ENCODE measurements around the gene PTAFR.

The PTAFR gene

DNA sequence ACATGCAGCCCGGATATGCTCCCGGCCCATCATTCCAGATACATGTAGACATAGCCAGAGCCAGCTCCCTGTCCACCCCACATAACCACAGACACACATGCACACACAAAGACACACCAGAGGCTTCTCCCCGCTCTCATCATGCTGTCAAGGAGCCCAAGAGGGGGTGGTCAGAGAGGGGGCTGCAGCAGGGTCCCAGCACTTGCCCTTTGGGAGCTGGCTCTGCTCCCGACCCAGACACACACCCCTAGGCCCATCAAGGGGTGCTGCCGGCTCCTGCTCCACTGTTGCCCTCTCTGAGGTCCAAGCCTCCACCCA, 2.6 kb downstream of the PTAFR start:
- no peaks in the 10 kb centered on the region for H3K36me3 ChIP-seq (ENCODE audit: control insufficient read depth in 2 of 2, insufficient read depth in 2 of 2, low read length in 2 of 2)
- peak overlapping the region; percentile 61 to 69 for H3K27ac ChIP-seq (ENCODE audit: low read depth in 2 of 2, low read length in 2 of 2)
- H3K4me3 ChIP-seq (ENCODE audit: low read length in 2 of 2), result peak overlapping the region in 1 of 2 donors; percentile 42
- H3K9ac ChIP-seq (ENCODE audit: low read depth in 1 of 2, low read length in 2 of 2), result peak overlapping the region; percentile 13 to 48
- no peaks in the 10 kb centered on the region for H3K9me3 ChIP-seq (ENCODE audit: control insufficient read depth in 2 of 2, low read length in 2 of 2)
- peaks cover 27 to 28% of the 10 kb centered on the region in 2 donors for H3K4me1 ChIP-seq (ENCODE audit: control insufficient read depth in 2 of 2, insufficient read depth in 2 of 2, low read length in 2 of 2)
- no peaks in the 10 kb centered on the region for H3K27me3 ChIP-seq (ENCODE audit: control insufficient read depth in 2 of 2, insufficient read depth in 2 of 2, low read length in 2 of 2)

DNA sequence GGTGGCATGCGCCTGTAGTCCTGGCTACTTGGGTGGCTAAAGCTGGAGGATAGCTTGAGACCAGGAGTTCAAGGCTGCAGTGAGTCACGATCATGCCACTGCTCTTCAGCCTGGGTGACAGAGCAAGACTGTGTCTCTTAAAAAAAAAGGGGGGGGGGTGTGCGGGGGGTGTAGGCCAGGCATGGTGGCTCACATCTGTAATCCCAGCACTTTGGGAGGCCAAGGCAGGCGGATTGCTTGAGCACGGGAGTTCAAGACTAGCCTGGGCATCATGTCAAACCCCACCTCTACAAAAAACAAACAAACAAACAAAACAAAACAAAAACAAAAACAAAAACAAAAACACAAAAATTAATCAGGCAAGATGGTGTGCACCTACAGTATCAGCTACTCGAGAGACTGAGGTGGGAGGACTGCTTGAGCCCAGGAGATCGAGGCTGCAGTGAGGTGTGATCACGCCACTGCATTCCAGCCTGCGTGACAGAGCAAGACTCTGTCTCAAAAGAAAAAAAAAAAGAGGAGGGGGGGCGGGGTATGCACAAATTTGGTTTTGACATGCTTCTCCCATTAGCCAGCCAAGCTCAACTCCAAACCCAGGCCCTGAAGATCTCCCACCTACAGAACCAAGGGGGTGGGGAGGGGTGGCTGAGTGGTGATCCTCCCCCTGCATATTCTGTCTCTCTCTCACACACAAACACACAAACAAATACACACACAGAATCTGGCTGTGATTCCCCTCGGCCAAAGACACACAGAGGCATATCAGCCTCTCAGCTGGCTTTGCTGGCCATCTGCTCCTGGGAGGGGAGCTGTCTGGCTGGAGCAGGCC, 3.1 kb downstream of the PTAFR start:
- peak overlapping the region; percentile 61 to 69 for H3K27ac ChIP-seq (ENCODE audit: low read depth in 2 of 2, low read length in 2 of 2)
- peak overlapping the region; percentile 13 to 24 for H3K9ac ChIP-seq (ENCODE audit: low read depth in 1 of 2, low read length in 2 of 2)
- peaks cover 27 to 28% of the 10 kb centered on the region in 2 donors for H3K4me1 ChIP-seq (ENCODE audit: control insufficient read depth in 2 of 2, insufficient read depth in 2 of 2, low read length in 2 of 2)
- H3K9me3 ChIP-seq (ENCODE audit: control insufficient read depth in 2 of 2, low read length in 2 of 2), result no peaks in the 10 kb centered on the region
- H3K4me3 ChIP-seq (ENCODE audit: low read length in 2 of 2), result peak overlapping the region in 1 of 2 donors; percentile 42
- no peaks in the 10 kb centered on the region for H3K36me3 ChIP-seq (ENCODE audit: control insufficient read depth in 2 of 2, insufficient read depth in 2 of 2, low read length in 2 of 2)
- H3K27me3 ChIP-seq (ENCODE audit: control insufficient read depth in 2 of 2, insufficient read depth in 2 of 2, low read length in 2 of 2), result no peaks in the 10 kb centered on the region

DNA sequence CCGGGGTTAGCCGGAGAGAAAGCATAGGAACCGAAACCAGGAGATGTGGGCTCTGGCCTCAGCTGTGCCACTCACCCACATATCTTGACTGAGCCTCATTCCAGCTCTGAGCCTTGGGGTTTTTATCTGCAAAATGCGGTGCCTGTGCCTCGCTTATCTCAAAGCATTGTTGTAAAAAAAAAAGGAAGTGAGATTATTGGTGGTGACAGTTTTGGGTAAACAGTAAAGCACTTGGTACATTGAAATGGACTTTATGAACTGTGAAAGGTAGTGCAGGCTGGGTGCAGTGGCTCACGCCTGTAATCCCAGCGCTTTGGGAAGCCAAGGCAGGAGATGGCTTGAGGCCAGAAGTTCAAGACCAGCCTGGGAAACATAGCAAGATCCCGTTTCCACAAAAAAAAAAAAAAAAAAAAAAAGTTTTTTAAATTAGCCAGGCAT, 3.8 kb downstream of the PTAFR start:
- H3K27ac ChIP-seq (ENCODE audit: low read depth in 2 of 2, low read length in 2 of 2), result peak overlapping the region; percentile 61 to 69

DNA sequence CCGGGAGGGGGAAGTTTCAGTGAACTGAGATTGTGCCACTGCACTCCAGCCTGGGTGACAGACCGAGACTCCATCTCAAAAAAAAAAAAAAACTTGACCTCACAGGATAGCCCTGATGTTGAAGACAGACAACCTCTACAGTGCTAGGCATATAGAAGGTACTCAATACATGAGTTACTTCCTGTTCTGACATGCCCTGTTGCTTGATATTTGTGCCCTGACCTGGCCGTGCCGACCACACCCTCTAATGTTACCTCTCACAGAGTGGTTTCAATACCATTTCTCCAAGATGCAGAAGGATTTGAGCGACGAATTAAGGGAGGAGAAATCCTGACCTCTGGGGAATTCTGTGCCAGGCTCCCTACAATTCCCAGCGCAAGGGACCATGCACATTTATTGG, 5.2 kb downstream of the PTAFR start:
- peak overlapping the region in 1 of 2 donors; percentile 69 for H3K27ac ChIP-seq (ENCODE audit: low read depth in 2 of 2, low read length in 2 of 2)
- no peak overlapping the region for H3K4me3 ChIP-seq (ENCODE audit: low read length in 2 of 2)
- no peaks in the 10 kb centered on the region for H3K36me3 ChIP-seq (ENCODE audit: control insufficient read depth in 2 of 2, insufficient read depth in 2 of 2, low read length in 2 of 2)
- no peaks in the 10 kb centered on the region for H3K27me3 ChIP-seq (ENCODE audit: control insufficient read depth in 2 of 2, insufficient read depth in 2 of 2, low read length in 2 of 2)
- peaks cover 24 to 27% of the 10 kb centered on the region in 2 donors for H3K4me1 ChIP-seq (ENCODE audit: control insufficient read depth in 2 of 2, insufficient read depth in 2 of 2, low read length in 2 of 2)
- H3K9ac ChIP-seq (ENCODE audit: low read depth in 1 of 2, low read length in 2 of 2), result no peak overlapping the region
- no peaks in the 10 kb centered on the region for H3K9me3 ChIP-seq (ENCODE audit: control insufficient read depth in 2 of 2, low read length in 2 of 2)

More for the DNA sequence above, 3.8 kb downstream of the PTAFR start:
- Histone ChIP-seq H3K36me3 (ENCODE audit: control insufficient read depth in 2 of 2, insufficient read depth in 2 of 2, low read length in 2 of 2) (no peaks in the 10 kb centered on the region), H3K4me3 (ENCODE audit: low read length in 2 of 2) (peak overlapping the region in 1 of 2 donors; percentile 10), H3K9ac (ENCODE audit: low read depth in 1 of 2, low read length in 2 of 2) (no peak overlapping the region), H3K9me3 (ENCODE audit: control insufficient read depth in 2 of 2, low read length in 2 of 2) (no peaks in the 10 kb centered on the region), H3K4me1 (ENCODE audit: control insufficient read depth in 2 of 2, insufficient read depth in 2 of 2, low read length in 2 of 2) (peaks cover 27 to 28% of the 10 kb centered on the region in 2 donors), H3K27me3 (ENCODE audit: control insufficient read depth in 2 of 2, insufficient read depth in 2 of 2, low read length in 2 of 2) (no peaks in the 10 kb centered on the region)

DNA sequence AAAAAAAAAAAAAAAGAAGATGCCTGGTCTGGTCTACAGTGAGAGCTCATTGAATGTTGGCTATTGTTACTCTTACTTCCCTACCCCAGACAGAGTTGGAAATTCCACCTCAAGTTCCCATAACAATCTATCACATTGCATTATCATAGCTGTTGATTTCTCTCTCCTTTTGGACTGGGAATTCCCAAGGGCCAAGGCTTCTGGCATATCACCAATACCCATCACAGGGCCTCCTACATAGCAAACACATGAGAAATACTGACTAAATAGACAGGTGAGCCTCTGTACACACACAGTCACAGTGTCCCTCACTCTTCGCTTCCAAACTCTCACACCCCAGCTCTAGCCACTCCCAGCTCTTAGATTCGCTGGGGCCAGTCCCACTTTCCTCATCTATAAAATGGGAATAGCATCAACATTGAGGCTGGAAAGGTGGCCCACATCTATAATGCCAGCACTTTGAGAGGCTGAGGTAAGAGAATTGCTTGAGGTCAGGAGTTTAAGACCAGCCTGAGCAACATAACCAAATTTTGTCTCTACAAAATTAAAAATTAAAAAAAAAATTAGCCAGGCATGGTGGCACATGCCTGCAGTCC, 6.4 kb downstream of the PTAFR start:
- H3K36me3 ChIP-seq (ENCODE audit: control insufficient read depth in 2 of 2, insufficient read depth in 2 of 2, low read length in 2 of 2), result no peaks in the 10 kb centered on the region
- no peak overlapping the region for H3K9ac ChIP-seq (ENCODE audit: low read depth in 1 of 2, low read length in 2 of 2)
- H3K9me3 ChIP-seq (ENCODE audit: control insufficient read depth in 2 of 2, low read length in 2 of 2), result no peaks in the 10 kb centered on the region
- H3K27ac ChIP-seq (ENCODE audit: low read depth in 2 of 2, low read length in 2 of 2), result no peak overlapping the region
- H3K27me3 ChIP-seq (ENCODE audit: control insufficient read depth in 2 of 2, insufficient read depth in 2 of 2, low read length in 2 of 2), result no peaks in the 10 kb centered on the region
- peaks cover 24 to 27% of the 10 kb centered on the region in 2 donors for H3K4me1 ChIP-seq (ENCODE audit: control insufficient read depth in 2 of 2, insufficient read depth in 2 of 2, low read length in 2 of 2)
- H3K4me3 ChIP-seq (ENCODE audit: low read length in 2 of 2), result no peak overlapping the region

DNA sequence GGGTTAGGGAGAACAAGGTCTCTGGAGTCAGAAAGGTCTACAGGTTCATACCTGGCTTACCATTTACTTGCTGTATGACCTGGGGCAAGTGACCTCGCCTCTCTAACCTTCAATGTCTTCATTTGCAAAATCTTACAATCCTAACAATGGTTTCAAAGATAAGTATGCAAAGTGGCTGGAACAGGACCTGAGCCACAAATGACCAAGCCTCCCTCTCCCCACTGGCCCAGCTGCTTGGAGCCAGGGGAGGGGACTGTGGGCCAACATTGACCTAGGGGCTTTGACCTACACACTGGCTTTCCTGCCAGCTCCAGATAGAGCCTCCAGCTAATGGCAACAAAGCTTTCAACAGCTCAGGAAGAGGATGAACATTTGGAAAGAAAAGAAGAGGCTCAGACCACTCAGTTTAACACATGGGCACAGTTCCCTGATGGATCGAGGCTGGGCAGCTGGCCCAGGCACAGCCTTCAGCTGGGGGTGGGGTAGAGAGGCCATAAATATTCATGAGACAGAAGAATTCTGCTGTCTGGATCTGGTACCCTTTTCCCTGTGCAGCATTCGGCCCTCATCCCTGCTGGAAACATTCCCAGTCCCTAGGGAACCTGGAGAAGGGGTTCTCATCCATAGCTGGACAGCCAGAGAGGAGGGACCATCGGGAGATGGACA, 12.9 kb downstream of the PTAFR start:
- Histone ChIP-seq H3K27me3 (ENCODE audit: control insufficient read depth in 2 of 2, insufficient read depth in 2 of 2, low read length in 2 of 2) (no peaks in the 10 kb centered on the region), H3K4me1 (ENCODE audit: control insufficient read depth in 2 of 2, insufficient read depth in 2 of 2, low read length in 2 of 2) (peaks cover 2 to 5% of the 10 kb centered on the region in 2 donors), H3K36me3 (ENCODE audit: control insufficient read depth in 2 of 2, insufficient read depth in 2 of 2, low read length in 2 of 2) (no peaks in the 10 kb centered on the region), H3K4me3 (ENCODE audit: low read length in 2 of 2) (no peak overlapping the region), H3K9me3 (ENCODE audit: control insufficient read depth in 2 of 2, low read length in 2 of 2) (no peaks in the 10 kb centered on the region), H3K9ac (ENCODE audit: low read depth in 1 of 2, low read length in 2 of 2) (no peak overlapping the region), H3K27ac (ENCODE audit: low read depth in 2 of 2, low read length in 2 of 2) (no peak overlapping the region)

DNA sequence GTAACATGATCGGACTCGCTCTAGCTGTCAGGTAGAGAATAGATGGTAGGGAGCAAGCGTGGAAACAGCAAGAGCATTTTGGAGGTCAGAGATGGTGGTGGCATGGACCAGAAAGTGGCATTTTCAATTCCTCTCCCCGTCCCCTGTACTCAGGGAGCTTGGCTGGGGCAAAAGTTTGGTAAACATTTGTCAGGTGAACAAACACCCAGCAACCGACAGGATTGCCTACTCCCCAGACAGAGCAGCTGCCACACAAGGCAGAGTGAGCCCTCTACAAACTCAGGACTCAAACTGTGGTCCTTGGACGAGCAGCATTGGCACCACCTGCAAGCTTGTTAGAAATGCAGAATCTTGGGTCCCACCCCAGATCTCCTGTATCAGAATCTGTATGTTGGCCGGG, 14.3 kb downstream of the PTAFR start:
- no peaks in the 10 kb centered on the region for H3K36me3 ChIP-seq (ENCODE audit: control insufficient read depth in 2 of 2, insufficient read depth in 2 of 2, low read length in 2 of 2)
- H3K27me3 ChIP-seq (ENCODE audit: control insufficient read depth in 2 of 2, insufficient read depth in 2 of 2, low read length in 2 of 2), result no peaks in the 10 kb centered on the region
- no peak overlapping the region for H3K27ac ChIP-seq (ENCODE audit: low read depth in 2 of 2, low read length in 2 of 2)
- H3K4me1 ChIP-seq (ENCODE audit: control insufficient read depth in 2 of 2, insufficient read depth in 2 of 2, low read length in 2 of 2), result peaks cover 2 to 5% of the 10 kb centered on the region in 2 donors
- no peaks in the 10 kb centered on the region for H3K9me3 ChIP-seq (ENCODE audit: control insufficient read depth in 2 of 2, low read length in 2 of 2)
- no peak overlapping the region for H3K4me3 ChIP-seq (ENCODE audit: low read length in 2 of 2)
- H3K9ac ChIP-seq (ENCODE audit: low read depth in 1 of 2, low read length in 2 of 2), result no peak overlapping the region

DNA sequence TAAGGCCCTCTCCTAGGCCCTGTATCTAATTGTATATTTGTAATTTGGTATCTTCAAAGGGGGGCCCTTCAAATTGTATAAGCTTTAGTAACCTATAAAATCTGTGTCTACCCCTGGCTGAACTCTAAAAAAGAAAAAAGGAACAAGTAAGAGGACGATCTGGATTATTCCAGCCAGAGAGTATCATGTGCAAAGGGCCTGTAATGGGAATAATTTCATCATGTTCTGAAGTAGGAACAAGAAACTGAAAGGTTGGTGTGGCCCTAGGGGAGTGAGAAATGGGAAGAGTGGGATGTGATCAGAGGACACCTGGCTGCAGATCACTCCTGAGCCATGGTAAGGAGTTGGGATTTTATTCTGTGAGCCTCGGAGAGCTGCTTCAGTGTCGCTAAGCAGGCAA, 14.7 kb downstream of the PTAFR start:
- no peaks in the 10 kb centered on the region for H3K36me3 ChIP-seq (ENCODE audit: control insufficient read depth in 2 of 2, insufficient read depth in 2 of 2, low read length in 2 of 2)
- peaks cover 2 to 5% of the 10 kb centered on the region in 2 donors for H3K4me1 ChIP-seq (ENCODE audit: control insufficient read depth in 2 of 2, insufficient read depth in 2 of 2, low read length in 2 of 2)
- no peaks in the 10 kb centered on the region for H3K9me3 ChIP-seq (ENCODE audit: control insufficient read depth in 2 of 2, low read length in 2 of 2)
- H3K4me3 ChIP-seq (ENCODE audit: low read length in 2 of 2), result no peak overlapping the region
- no peak overlapping the region for H3K27ac ChIP-seq (ENCODE audit: low read depth in 2 of 2, low read length in 2 of 2)
- H3K27me3 ChIP-seq (ENCODE audit: control insufficient read depth in 2 of 2, insufficient read depth in 2 of 2, low read length in 2 of 2), result no peaks in the 10 kb centered on the region
- no peak overlapping the region for H3K9ac ChIP-seq (ENCODE audit: low read depth in 1 of 2, low read length in 2 of 2)

DNA sequence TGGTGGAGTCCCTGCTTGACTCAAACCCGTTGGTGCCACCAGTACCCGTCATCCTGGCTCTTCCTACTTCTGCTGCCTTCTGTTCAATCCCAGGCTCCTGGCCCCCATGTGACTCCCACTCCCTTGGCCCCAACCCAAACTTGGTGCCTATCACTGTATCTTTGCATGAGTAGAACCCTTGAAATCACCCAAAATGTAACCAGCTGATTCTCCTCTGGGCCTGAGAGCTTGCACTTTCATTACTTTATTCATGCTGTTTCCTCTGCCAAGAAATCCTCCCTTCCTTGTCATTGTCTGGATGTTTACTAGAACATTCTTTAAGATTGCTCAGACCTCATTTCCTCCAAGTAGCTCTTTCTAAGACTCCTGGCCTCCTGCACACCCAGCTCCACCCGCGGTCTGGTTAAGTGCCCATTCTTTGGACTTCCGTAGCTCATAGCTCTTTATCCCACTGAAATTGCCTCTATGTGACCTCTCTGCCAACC, 15.7 kb downstream of the PTAFR start:
- no peaks in the 10 kb centered on the region for H3K36me3 ChIP-seq (ENCODE audit: control insufficient read depth in 2 of 2, insufficient read depth in 2 of 2, low read length in 2 of 2)
- H3K9ac ChIP-seq (ENCODE audit: low read depth in 1 of 2, low read length in 2 of 2), result peak overlapping the region in 1 of 2 donors; percentile 26
- H3K27me3 ChIP-seq (ENCODE audit: control insufficient read depth in 2 of 2, insufficient read depth in 2 of 2, low read length in 2 of 2), result no peaks in the 10 kb centered on the region
- peak overlapping the region; percentile 36 to 72 for H3K27ac ChIP-seq (ENCODE audit: low read depth in 2 of 2, low read length in 2 of 2)
- no peaks in the 10 kb centered on the region for H3K9me3 ChIP-seq (ENCODE audit: control insufficient read depth in 2 of 2, low read length in 2 of 2)
- peaks cover 2 to 5% of the 10 kb centered on the region in 2 donors for H3K4me1 ChIP-seq (ENCODE audit: control insufficient read depth in 2 of 2, insufficient read depth in 2 of 2, low read length in 2 of 2)
- no peak overlapping the region for H3K4me3 ChIP-seq (ENCODE audit: low read length in 2 of 2)

DNA sequence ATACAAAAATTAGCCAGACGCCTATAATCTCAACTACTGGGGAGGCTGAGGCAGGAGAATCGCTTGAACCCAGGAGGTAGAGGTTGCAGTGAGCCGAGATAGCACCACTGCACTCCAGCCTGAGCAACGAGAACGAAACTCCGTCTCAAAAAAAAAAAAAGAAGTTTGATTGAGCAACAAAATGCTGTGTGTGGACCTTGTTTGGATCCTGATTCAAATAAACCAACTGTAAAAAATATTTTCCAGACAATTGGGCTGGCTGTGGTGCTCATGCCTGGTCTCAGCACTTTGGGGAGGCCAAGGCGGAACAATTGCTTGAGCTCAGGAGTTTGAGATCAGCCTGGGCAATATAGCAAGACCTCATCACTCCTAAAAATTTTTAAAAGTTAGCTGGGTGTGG, 16.8 kb downstream of the PTAFR start:
- Histone ChIP-seq H3K9ac (ENCODE audit: low read depth in 1 of 2, low read length in 2 of 2) (no peak overlapping the region), H3K36me3 (ENCODE audit: control insufficient read depth in 2 of 2, insufficient read depth in 2 of 2, low read length in 2 of 2) (no peaks in the 10 kb centered on the region), H3K9me3 (ENCODE audit: control insufficient read depth in 2 of 2, low read length in 2 of 2) (no peaks in the 10 kb centered on the region), H3K4me1 (ENCODE audit: control insufficient read depth in 2 of 2, insufficient read depth in 2 of 2, low read length in 2 of 2) (peaks cover 2 to 7% of the 10 kb centered on the region in 2 donors), H3K27ac (ENCODE audit: low read depth in 2 of 2, low read length in 2 of 2) (no peak overlapping the region), H3K4me3 (ENCODE audit: low read length in 2 of 2) (no peak overlapping the region), H3K27me3 (ENCODE audit: control insufficient read depth in 2 of 2, insufficient read depth in 2 of 2, low read length in 2 of 2) (no peaks in the 10 kb centered on the region)

Data from mucosa of rectum (tissue), 2 donors.